Osteocyte (in vitro differentiated cells): ENCODE results near the gene FAM43B. TPM values are rescaled to one million over a fixed set of nuclear protein-coding genes. Genes with fewer than 3 reads are reported as not detected.

ENCODE experiments used
- DNase-seq: peaks from one replicate; pipeline ENCODE4 v3.0.0; 2021; ENCODE audit warnings: mixed read lengths; ENCODE audit not compliant: unreplicated experiment; ENCODE audit errors: extremely low spot score
- H3K27ac Mint-ChIP-seq: one replicate; pipeline ENCODE4 v1.8.0; 2021; ENCODE audit warnings: mild to moderate bottlenecking, mixed read lengths; ENCODE audit not compliant: unreplicated experiment
- H3K27me3 Mint-ChIP-seq: one replicate; pipeline ENCODE4 v1.8.0; 2021; ENCODE audit warnings: mixed read lengths; ENCODE audit not compliant: unreplicated experiment
- H3K36me3 Mint-ChIP-seq: one replicate; pipeline ENCODE4 v1.8.0; 2021; ENCODE audit warnings: mixed read lengths; ENCODE audit not compliant: unreplicated experiment
- H3K4me1 Mint-ChIP-seq: one replicate; pipeline ENCODE4 v1.8.0; 2021; ENCODE audit warnings: mixed read lengths; ENCODE audit not compliant: unreplicated experiment
- H3K4me3 Mint-ChIP-seq: one replicate; pipeline ENCODE4 v1.8.0; 2021; ENCODE audit warnings: mild to moderate bottlenecking, moderate library complexity, mixed read lengths; ENCODE audit not compliant: unreplicated experiment
- H3K9me3 Mint-ChIP-seq: one replicate; pipeline ENCODE4 v1.8.0; 2021; ENCODE audit warnings: mixed read lengths; ENCODE audit not compliant: unreplicated experiment
- total RNA-seq: library from RNA; stranded (reverse); gene quantifications from 2 replicates; pipeline ENCODE4 v1.2.1, GENCODE V29; 2021
- TF ChIP-seq, protein P1 (sequence below): fragments of 200-600 bp; sonication (generic); IDR thresholded peaks from 2 replicates; pipeline ENCODE4 v1.5.0; 2021; ENCODE audit warnings: antibody characterized with exemption, mild to moderate bottlenecking, moderate library complexity

FAM43B gene
- total RNA-seq, 1 donor from 2014 or later: 0.43 TPM

DNA sequence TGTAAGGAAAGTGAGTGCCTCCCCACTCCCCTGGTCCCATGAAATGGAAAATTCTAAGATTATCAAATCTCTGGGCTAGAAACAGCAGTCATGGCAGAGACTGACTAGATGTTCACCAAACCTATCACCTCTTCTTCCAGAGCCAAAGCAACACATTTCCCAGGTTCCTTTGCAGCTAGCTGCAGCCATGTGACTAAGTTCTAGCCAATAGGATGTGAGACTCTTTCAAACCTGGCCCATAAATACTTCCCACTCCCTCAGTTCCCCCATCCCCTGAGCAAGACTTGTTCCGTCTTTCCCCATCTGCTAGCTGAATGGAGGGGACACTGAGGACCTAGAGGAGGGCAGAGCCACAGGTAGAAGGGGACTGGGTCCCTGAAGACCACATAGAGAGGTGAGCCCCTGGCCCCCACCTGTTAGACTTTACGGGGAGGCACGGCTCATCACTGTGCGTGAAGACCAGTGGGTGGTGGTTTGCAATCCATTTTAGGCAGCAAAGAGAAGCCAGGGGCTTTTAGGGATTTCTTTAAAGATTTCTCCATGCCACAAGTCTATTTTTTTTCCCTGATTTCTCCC, 17.2 kb downstream of the FAM43B start:
- no peak overlapping the region for H3K27ac Mint-ChIP-seq
- TF ChIP-seq, protein P1, sequence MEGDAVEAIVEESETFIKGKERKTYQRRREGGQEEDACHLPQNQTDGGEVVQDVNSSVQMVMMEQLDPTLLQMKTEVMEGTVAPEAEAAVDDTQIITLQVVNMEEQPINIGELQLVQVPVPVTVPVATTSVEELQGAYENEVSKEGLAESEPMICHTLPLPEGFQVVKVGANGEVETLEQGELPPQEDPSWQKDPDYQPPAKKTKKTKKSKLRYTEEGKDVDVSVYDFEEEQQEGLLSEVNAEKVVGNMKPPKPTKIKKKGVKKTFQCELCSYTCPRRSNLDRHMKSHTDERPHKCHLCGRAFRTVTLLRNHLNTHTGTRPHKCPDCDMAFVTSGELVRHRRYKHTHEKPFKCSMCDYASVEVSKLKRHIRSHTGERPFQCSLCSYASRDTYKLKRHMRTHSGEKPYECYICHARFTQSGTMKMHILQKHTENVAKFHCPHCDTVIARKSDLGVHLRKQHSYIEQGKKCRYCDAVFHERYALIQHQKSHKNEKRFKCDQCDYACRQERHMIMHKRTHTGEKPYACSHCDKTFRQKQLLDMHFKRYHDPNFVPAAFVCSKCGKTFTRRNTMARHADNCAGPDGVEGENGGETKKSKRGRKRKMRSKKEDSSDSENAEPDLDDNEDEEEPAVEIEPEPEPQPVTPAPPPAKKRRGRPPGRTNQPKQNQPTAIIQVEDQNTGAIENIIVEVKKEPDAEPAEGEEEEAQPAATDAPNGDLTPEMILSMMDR: no peak
- no peak overlapping the region for H3K4me3 Mint-ChIP-seq
- no peaks in the 10 kb centered on the region for H3K4me1 Mint-ChIP-seq
- peaks cover 48% of the 10 kb centered on the region for H3K27me3 Mint-ChIP-seq
- DNase-seq: no peak
- H3K9me3 Mint-ChIP-seq: no peaks in the 10 kb centered on the region
- H3K36me3 Mint-ChIP-seq: no peaks in the 10 kb centered on the region

DNA sequence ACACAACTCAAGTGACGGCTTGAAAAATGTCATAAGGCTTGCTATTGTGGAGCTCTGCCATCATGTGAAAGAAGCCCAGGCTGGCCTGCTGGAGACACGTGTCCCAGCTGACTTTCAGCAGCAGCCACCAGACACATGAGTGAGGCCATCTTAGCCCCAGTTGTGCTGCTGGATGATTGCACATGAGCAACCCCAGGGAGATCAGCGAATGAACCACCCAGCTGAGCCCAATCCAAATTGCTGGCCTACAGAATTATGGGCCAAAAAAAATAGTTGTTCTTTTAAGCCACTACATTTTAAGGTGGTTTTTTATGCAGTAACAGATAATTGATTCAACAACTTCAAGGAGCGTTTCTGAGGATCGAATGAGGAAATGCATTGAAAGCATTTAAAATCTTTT, 19.1 kb downstream of the FAM43B start:
- no peak for DNase-seq
- H3K4me3 Mint-ChIP-seq: no peak overlapping the region
- TF ChIP-seq, protein P1: no peak
- H3K36me3 Mint-ChIP-seq: no peaks in the 10 kb centered on the region
- H3K4me1 Mint-ChIP-seq: no peaks in the 10 kb centered on the region
- H3K9me3 Mint-ChIP-seq: no peaks in the 10 kb centered on the region
- H3K27ac Mint-ChIP-seq: no peak overlapping the region
- peaks cover 42% of the 10 kb centered on the region for H3K27me3 Mint-ChIP-seq

DNA sequence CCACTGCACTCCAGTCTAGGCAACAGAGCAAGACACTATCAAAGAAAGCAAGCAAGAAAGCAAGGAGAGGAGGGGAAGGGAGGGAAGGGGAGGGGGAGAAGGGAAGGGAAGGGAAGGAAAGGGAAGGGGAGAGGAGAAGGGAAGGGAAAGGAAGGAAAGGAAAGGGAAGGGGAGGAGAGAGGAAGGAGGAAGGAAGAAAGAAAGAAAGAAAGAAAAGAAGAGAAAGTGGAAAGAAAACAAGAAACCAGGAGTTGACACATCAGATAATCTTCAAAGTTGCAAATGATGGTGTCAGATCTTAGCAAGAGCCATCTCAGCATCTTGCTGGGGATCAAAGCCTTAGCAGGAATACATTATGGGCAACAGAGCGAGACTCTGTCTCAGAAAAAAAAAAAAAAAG, 21.6 kb downstream of the FAM43B start:
- Mint-ChIP-seq H3K4me1 (no peaks in the 10 kb centered on the region), H3K27me3 (peaks cover 40% of the 10 kb centered on the region)
- DNase-seq: no peak

DNA sequence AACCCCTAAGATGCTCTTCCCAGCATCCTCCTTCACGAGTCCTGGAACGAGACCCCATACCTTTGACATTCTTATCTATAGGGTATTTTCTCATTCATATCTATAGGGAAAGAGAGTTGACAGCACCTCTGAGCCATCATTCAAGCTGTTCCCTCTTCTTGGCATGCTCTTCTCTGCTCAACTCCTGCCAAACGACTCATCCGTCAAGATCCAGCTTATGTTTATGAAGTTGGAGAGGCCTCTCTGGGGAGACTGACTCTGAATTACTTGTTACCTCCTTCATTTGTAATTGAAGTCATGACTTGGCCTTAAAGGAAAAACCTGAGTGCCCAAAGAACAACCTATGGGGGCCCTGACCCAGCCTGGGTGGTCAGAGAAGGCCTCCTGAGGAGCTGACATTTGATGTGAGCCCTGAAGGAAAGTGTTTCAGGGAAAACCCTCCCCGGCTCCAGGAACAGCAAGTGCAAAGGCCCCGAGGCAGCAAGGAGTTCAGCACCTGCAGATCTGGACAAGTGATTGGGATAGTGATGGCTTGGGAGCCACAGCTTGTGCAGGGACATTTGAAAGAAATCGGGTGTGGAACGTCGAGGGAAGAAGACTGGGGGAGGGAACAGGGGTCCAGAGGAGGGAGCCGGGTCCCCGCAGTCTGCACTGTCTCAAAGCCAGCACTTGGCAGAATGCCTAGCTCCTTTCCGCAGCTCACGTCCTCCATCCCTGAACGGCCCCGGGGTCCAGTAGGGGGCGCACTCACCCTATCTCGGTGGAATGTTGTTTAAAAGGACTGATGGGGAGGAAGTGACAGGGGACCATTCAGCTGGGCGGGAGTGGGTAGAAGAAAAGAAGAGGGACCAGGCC, 22.5 kb downstream of the FAM43B start:
- peak; percentile 91 for DNase-seq
- H3K4me1 Mint-ChIP-seq: no peaks in the 10 kb centered on the region
- H3K9me3 Mint-ChIP-seq: no peaks in the 10 kb centered on the region
- no peak overlapping the region for H3K27ac Mint-ChIP-seq
- TF ChIP-seq, protein P1: peak; percentile 68
- H3K27me3 Mint-ChIP-seq: peaks cover 31% of the 10 kb centered on the region
- H3K36me3 Mint-ChIP-seq: no peaks in the 10 kb centered on the region
- no peak overlapping the region for H3K4me3 Mint-ChIP-seq

More for the DNA sequence above, 21.6 kb downstream of the FAM43B start:
- no peaks in the 10 kb centered on the region for H3K9me3 Mint-ChIP-seq
- no peak overlapping the region for H3K27ac Mint-ChIP-seq
- TF ChIP-seq, protein P1: no peak
- H3K4me3 Mint-ChIP-seq: no peak overlapping the region
- no peaks in the 10 kb centered on the region for H3K36me3 Mint-ChIP-seq

DNA sequence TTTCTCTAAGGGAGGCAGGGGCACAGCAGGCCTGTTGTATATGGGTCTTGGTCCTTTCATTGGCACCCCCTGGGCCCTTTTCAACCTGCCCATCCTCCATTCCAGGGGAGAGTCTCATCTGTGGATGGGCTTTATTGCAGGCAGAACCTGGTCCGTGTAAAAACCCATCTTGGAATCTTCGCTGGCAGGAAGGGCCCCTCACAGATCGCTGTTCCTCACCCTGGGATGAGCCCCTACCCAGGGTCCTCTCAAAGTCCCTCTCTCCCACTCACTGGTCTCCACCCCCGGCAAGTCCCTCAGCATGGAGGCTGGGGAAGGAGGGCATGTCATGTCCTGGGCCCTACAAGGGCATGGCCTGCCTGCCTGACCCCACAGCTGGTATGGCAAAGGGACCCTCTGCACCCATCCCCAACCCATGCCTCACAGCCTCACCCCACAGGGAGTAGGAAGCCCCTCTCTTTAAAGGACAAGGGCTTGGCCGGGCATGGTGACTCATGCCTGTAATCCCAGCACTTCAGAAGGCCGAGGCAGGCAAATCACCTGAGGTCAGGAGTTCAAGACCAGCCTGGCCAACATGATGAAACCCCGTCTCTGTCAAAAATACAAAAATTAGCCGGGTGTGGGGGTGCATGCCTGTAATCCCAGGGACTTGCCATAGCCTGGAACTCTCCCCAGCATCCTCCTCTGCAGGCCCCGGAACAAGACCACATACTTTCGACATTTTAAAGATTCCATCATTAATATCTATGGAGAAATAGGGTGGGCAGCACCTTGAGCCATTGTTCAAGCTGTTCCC, 23.4 kb downstream of the FAM43B start:
- Mint-ChIP-seq H3K27ac (no peak overlapping the region), H3K36me3 (no peaks in the 10 kb centered on the region), H3K4me3 (no peak overlapping the region), H3K9me3 (no peaks in the 10 kb centered on the region), H3K27me3 (peaks cover 27% of the 10 kb centered on the region), H3K4me1 (no peaks in the 10 kb centered on the region)
- DNase-seq: no peak
- TF ChIP-seq, protein P1: no peak
